DOHH2 (cell line): ENCODE data around the gene DUSP18.

Experiments used
- EZH2phosphoT487 ChIP-seq: fragments of 200-600 bp; sonication (generic); IDR thresholded peaks from 2 replicates; pipeline ENCODE4 v1.6.1; 2017; ENCODE audit warnings: borderline replicate concordance, mild to moderate bottlenecking, antibody characterized with exemption, low read length, moderate library complexity, mixed read lengths
- TF ChIP-seq, protein P1 (sequence below): fragments of 200-600 bp; sonication (generic); IDR thresholded peaks from one replicate; pipeline ENCODE4 v1.5.1; 2014; ENCODE audit warnings: antibody characterized with exemption, mild to moderate bottlenecking, low read depth, low read length; ENCODE audit not compliant: poor library complexity, severe bottlenecking

DNA sequence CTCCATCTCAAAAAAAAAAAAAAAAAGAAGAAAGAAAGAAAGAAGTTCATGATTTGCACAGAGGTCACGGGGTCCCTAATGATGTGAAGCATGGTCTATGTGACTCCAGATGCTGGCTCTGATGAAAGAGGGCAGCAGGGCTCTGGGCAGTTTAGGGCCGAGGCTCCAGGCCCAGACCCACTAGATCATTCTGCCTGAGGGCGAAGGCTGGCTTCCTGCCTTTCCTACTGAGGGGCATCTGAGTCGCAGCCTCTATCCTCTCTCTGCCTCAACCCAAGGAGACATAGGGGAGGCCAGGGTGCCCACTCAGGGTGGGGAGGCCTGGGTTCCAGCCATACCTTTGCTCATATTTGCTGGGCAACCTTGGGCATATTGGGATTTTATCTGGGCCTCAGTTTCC, 27.3 kb downstream of the DUSP18 start:
- TF ChIP-seq EZH2phosphoT487, result no peak
- TF ChIP-seq, protein P1, sequence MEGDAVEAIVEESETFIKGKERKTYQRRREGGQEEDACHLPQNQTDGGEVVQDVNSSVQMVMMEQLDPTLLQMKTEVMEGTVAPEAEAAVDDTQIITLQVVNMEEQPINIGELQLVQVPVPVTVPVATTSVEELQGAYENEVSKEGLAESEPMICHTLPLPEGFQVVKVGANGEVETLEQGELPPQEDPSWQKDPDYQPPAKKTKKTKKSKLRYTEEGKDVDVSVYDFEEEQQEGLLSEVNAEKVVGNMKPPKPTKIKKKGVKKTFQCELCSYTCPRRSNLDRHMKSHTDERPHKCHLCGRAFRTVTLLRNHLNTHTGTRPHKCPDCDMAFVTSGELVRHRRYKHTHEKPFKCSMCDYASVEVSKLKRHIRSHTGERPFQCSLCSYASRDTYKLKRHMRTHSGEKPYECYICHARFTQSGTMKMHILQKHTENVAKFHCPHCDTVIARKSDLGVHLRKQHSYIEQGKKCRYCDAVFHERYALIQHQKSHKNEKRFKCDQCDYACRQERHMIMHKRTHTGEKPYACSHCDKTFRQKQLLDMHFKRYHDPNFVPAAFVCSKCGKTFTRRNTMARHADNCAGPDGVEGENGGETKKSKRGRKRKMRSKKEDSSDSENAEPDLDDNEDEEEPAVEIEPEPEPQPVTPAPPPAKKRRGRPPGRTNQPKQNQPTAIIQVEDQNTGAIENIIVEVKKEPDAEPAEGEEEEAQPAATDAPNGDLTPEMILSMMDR, result no peak
